IMR-90 (cell line): ENCODE measurements around the gene G3BP1. TPM values are rescaled to one million over a fixed set of nuclear protein-coding genes. Genes with fewer than 3 reads are reported as not detected.

Source experiments
- ATAC-seq: fragments of 200-7000 bp; cut with Tn5 transposase; 2 replicates; pipeline ENCODE4 v1.9.1; 2020; ENCODE audit warnings: low read depth, mild to moderate bottlenecking, moderate library complexity
- BruUV-seq: library from RNA; stranded (reverse); fragments of 400-500 nt; replicated peaks from 2 replicates; lab custom pipeline; 2021; lab: Mats Ljungman, UMichigan
- CTCF ChIA-PET: fragments of 300-600 bp; formaldehyde crosslinking; extraction: SDS; loops from one replicate; lab custom pipeline; 2021; ENCODE audit warnings: antibody characterized with exemption; lab: Yijun Ruan, JAX
- POLR2A ChIA-PET: fragments of 300-600 bp; sonication (Branson Sonifier 250); formaldehyde crosslinking; loops from one replicate; lab custom pipeline; 2022; ENCODE audit warnings: antibody characterized with exemption; ENCODE audit not compliant: unreplicated experiment; lab: Charles Lee
- DNase-seq: peaks from one replicate; pipeline ENCODE4 v3.0.0; 2013
- H2AFZ ChIP-seq: replicated peaks from 2 replicates; pipeline ENCODE3; 2013; ENCODE audit warnings: low read length, mild to moderate bottlenecking; ENCODE audit not compliant: poor library complexity
- H2AK5ac ChIP-seq: 2 replicates; pipeline ENCODE4 v1.6.1; 2013; ENCODE audit warnings: low read depth, low read length, inconsistent platforms
- H2AK9ac ChIP-seq: replicated peaks from 2 replicates; pipeline ENCODE3; 2013; ENCODE audit warnings: mild to moderate bottlenecking, low read depth, low read length, moderate library complexity; ENCODE audit not compliant: poor library complexity
- H2BK120ac ChIP-seq: 2 replicates; pipeline ENCODE4 v1.6.1; 2013; ENCODE audit warnings: low read depth, low read length, inconsistent platforms
- H2BK15ac ChIP-seq: 3 replicates; pipeline ENCODE4 v1.6.1; 2013; ENCODE audit warnings: low read depth, low read length, inconsistent platforms
- H2BK20ac ChIP-seq: 2 replicates; pipeline ENCODE4 v1.6.1; 2013; ENCODE audit warnings: low read depth, mild to moderate bottlenecking, inconsistent platforms, low read length, moderate library complexity
- H2BK5ac ChIP-seq: 2 replicates; pipeline ENCODE4 v1.6.1; 2013; ENCODE audit warnings: mild to moderate bottlenecking, low read depth, low read length, inconsistent platforms; ENCODE audit not compliant: poor library complexity, severe bottlenecking
- H3K14ac ChIP-seq: replicated peaks from 2 replicates; pipeline ENCODE4 v1.6.1; 2013; ENCODE audit warnings: low read depth, low read length, inconsistent platforms
- H3K18ac ChIP-seq: 2 replicates; pipeline ENCODE4 v1.6.1; 2013; ENCODE audit warnings: low read depth, low read length, control low read depth
- H3K23ac ChIP-seq: 2 replicates; pipeline ENCODE4 v1.6.1; 2013; ENCODE audit warnings: low read depth, low read length, inconsistent platforms
- H3K27ac ChIP-seq: 2 replicates; pipeline ENCODE4 v1.5.1; 2013; ENCODE audit warnings: mild to moderate bottlenecking, control low read depth, low read length; ENCODE audit not compliant: insufficient read depth
- H3K27me3 ChIP-seq: 2 replicates; pipeline ENCODE4 v1.6.1; 2013; ENCODE audit warnings: low read length; ENCODE audit not compliant: control insufficient read depth, insufficient read depth
- H3K36me3 ChIP-seq: 2 replicates; pipeline ENCODE4 v1.6.1; 2013; ENCODE audit warnings: low read length, mixed read lengths; ENCODE audit not compliant: control insufficient read depth, insufficient read depth
- H3K4ac ChIP-seq: 2 replicates; pipeline ENCODE4 v1.6.1; 2013; ENCODE audit warnings: low read depth, low read length, inconsistent platforms
- H3K4me1 ChIP-seq: 2 replicates; pipeline ENCODE4 v1.6.1; 2013; ENCODE audit warnings: low read length, mixed read lengths; ENCODE audit not compliant: control insufficient read depth, insufficient read depth
- H3K4me2 ChIP-seq: 2 replicates; pipeline ENCODE4 v1.6.1; 2013; ENCODE audit warnings: low read depth, mild to moderate bottlenecking, control low read depth, low read length, moderate library complexity
- H3K4me3 ChIP-seq: 2 replicates; pipeline ENCODE4 v1.5.1; 2013; ENCODE audit warnings: low read depth, mild to moderate bottlenecking, control low read depth, low read length, moderate library complexity; ENCODE audit not compliant: insufficient read depth
- H3K56ac ChIP-seq: 2 replicates; pipeline ENCODE4 v1.6.1; 2013; ENCODE audit warnings: low read length, inconsistent platforms; ENCODE audit not compliant: insufficient read depth; ENCODE audit errors: extremely low read depth
- H3K79me1 ChIP-seq, 2 experiments: 2 replicates each; pipeline ENCODE4 v1.6.1; 2013; ENCODE audit warnings: low read length in 2 of 2, inconsistent platforms in 1 of 2, low read depth in 1 of 2
- H3K9ac ChIP-seq: 2 replicates; pipeline ENCODE4 v1.6.1; 2013; ENCODE audit warnings: low read depth, low read length, control low read depth
- H3K9me1 ChIP-seq: 2 replicates; pipeline ENCODE4 v1.6.1; 2013; ENCODE audit warnings: low read length, inconsistent platforms; ENCODE audit not compliant: insufficient read depth
- H3K9me3 ChIP-seq: 2 replicates; pipeline ENCODE4 v1.6.1; 2013; ENCODE audit warnings: low read length; ENCODE audit not compliant: control insufficient read depth, insufficient read depth
- H4K20me1 ChIP-seq: 2 replicates; pipeline ENCODE4 v1.6.1; 2013; ENCODE audit warnings: low read length, inconsistent platforms; ENCODE audit not compliant: insufficient read depth
- H4K5ac ChIP-seq: 2 replicates; pipeline ENCODE4 v1.6.1; 2013; ENCODE audit warnings: mild to moderate bottlenecking, low read depth, low read length, control low read depth
- H4K8ac ChIP-seq, 2 experiments: 2 replicates each; pipeline ENCODE4 v1.6.1; 2013; ENCODE audit warnings: low read depth in 2 of 2, low read length in 2 of 2, control low read depth in 1 of 2, inconsistent platforms in 1 of 2
- H4K91ac ChIP-seq: 2 replicates; pipeline ENCODE4 v1.6.1; 2013; ENCODE audit warnings: low read depth, low read length, inconsistent platforms; ENCODE audit not compliant: insufficient read depth
- BHLHE40 ChIP-seq: fragments of 150-350 bp; IDR thresholded peaks from 2 replicates; pipeline ENCODE4 v1.6.1; 2016; ENCODE audit warnings: mild to moderate bottlenecking, low read depth, low read length
- CEBPB ChIP-seq: IDR thresholded peaks from 2 replicates; pipeline ENCODE4 v1.6.1; 2012; ENCODE audit warnings: low read depth, low read length, improper control_type of control experiment
- CTCF ChIP-seq: conservative IDR thresholded peaks from 2 replicates; pipeline ENCODE4 v1.5.1; 2012; ENCODE audit warnings: mild to moderate bottlenecking, low read depth, low read length, improper control_type of control experiment
- ELK1 ChIP-seq: fragments of 150-350 bp; IDR thresholded peaks from 2 replicates; pipeline ENCODE4 v1.6.1; 2016; ENCODE audit warnings: low read depth, mild to moderate bottlenecking, low read length, moderate library complexity, borderline replicate concordance
- MAZ ChIP-seq: IDR thresholded peaks from 2 replicates; pipeline ENCODE4 v1.6.1; 2012; ENCODE audit warnings: low read depth, mild to moderate bottlenecking, low read length, improper control_type of control experiment, moderate library complexity, borderline replicate concordance
- POLR2A ChIP-seq: IDR thresholded peaks from 2 replicates; pipeline ENCODE4 v1.6.1; 2012; ENCODE audit warnings: mild to moderate bottlenecking, low read depth, low read length
- RAD21 ChIP-seq: IDR thresholded peaks from 2 replicates; pipeline ENCODE4 v1.6.1; 2012; ENCODE audit warnings: low read length, improper control_type of control experiment
- RCOR1 ChIP-seq: IDR thresholded peaks from 2 replicates; pipeline ENCODE4 v1.6.1; 2012; ENCODE audit warnings: mild to moderate bottlenecking, low read length, improper control_type of control experiment; ENCODE audit not compliant: insufficient replicate concordance
- RFX5 ChIP-seq: IDR thresholded peaks from 2 replicates; pipeline ENCODE4 v1.8.0; 2012; ENCODE audit warnings: low read depth, mild to moderate bottlenecking, low read length, moderate library complexity
- SMC3 ChIP-seq: fragments of 150-350 bp; IDR thresholded peaks from 2 replicates; pipeline ENCODE4 v1.6.1; 2016; ENCODE audit warnings: low read depth, mild to moderate bottlenecking, antibody characterized with exemption, low read length, moderate library complexity
- USF2 ChIP-seq: fragments of 150-350 bp; IDR thresholded peaks from 2 replicates; pipeline ENCODE4 v1.6.1; 2017; ENCODE audit warnings: mild to moderate bottlenecking, antibody characterized with exemption, low read length, low read depth
- WGBS, 2 experiments: methylation state at CpG; one replicate each; pipeline versions ENCODE4 v1.1.5 to v1.1.7; 2013; ENCODE audit warnings: missing lambda C conversion rate in 2 of 2; ENCODE audit not compliant: insufficient read length in 1 of 2; ENCODE audit errors: extremely low coverage in 2 of 2; 5-methylcytosine and 5-hydroxymethylcytosine counted together
- dilution Hi-C: fragments of 300-500 bp; cut with HindIII; formaldehyde crosslinking; loops from one replicate; pipeline ENCODE4 v1.14.3; 2018; ENCODE audit warnings: low sequenced_read_pairs; ENCODE audit not compliant: unreplicated experiment
- in situ Hi-C: fragments of 300-500 bp; cut with MboI; formaldehyde crosslinking; loops from 3 replicates; pipeline ENCODE4 v1.14.3; 2019; ENCODE audit warnings: low sequenced_read_pairs, inconsistent platforms, mixed read lengths
- intact Hi-C: fragments of 100-400 bp; cut with micrococcal nuclease; formaldehyde crosslinking; loops from 2 replicates; pipeline ENCODE4 v1.10.0; 2022
- polyA plus RNA-seq, 3 experiments: library from polyadenylated mRNA; depleted of rRNA; stranded (reverse); fragments of >200 nt; gene quantifications; 2 replicates each; pipeline ENCODE4 v1.2.3, GENCODE V29; 2012; ENCODE audit warnings: low replicate concordance in 1 of 3
- total RNA-seq: library from RNA; depleted of rRNA; stranded (reverse); fragments of >200 nt; gene quantifications from 2 replicates; pipeline ENCODE4 v1.2.3, GENCODE V29; 2012

G3BP1 gene
- total and polyA plus RNA-seq, 2 of the 4 experiments (the other 2 are of a cell fraction), result 40.2 to 482 TPM

- Histone ChIP-seq H3K9ac (no peak overlapping the region), H3K4ac (no peak overlapping the region), H2AK5ac (no peak overlapping the region), H3K79me1 (peaks cover 32 to 58% of the 10 kb centered on the region in 2 experiments), H3K23ac (no peak overlapping the region), H4K91ac (no peak overlapping the region), H3K4me1 (no peaks in the 10 kb centered on the region; the same call in 1 of the 2 replicates), H3K4me3 (no peak overlapping the region), H3K27me3 (no peaks in the 10 kb centered on the region), H3K4me2 (no peak overlapping the region), H3K36me3 (peaks cover 46% of the 10 kb centered on the region), H3K18ac (no peak overlapping the region), H3K14ac (no peak overlapping the region), H2BK20ac (no peak overlapping the region), H3K56ac (no peak overlapping the region), H3K27ac (no peak overlapping the region), H2BK5ac (no peak overlapping the region), H3K9me1 (no peaks in the 10 kb centered on the region; the same call in 1 of the 2 replicates), H4K5ac (no peak overlapping the region), H4K8ac (no peak overlapping the region), H4K20me1 (peaks cover 47% of the 10 kb centered on the region), H2BK15ac (no peak overlapping the region), H2AK9ac (no peak overlapping the region), H3K9me3 (no peaks in the 10 kb centered on the region), H2BK120ac (no peak overlapping the region), H2AFZ (no peak overlapping the region)
- DNase-seq (no peak), ATAC-seq (no peak)
- ChIA-PET POLR2A (no interaction called here), CTCF (no interaction called here)
- in situ Hi-C loops, result no loop called here
- intact Hi-C loops, result no loop called here
- BruUV-seq, result no TSS peak
- WGBS, 2 experiments, result no CpG with 5 or more reads among the region's 1 CpG
- dilution Hi-C loops, result no loop called here
- no peak for TF ChIP-seq SMC3
- no peak for TF ChIP-seq CTCF
- no peak for TF ChIP-seq MAZ
- no peak for TF ChIP-seq USF2
- TF ChIP-seq RCOR1, result no peak
- TF ChIP-seq POLR2A, result no peak
- TF ChIP-seq RFX5, result no peak
- TF ChIP-seq BHLHE40, result no peak
- TF ChIP-seq ELK1, result no peak
- no peak for TF ChIP-seq CEBPB
- no peak for TF ChIP-seq RAD21
These were observed 23.7 kb downstream of the G3BP1 start for GRCh38 chr5:151795426-151795825.
